Measurements from ENCODE around the gene OR1N2. TPM values are rescaled to one million over a fixed set of nuclear protein-coding genes. Genes with fewer than 3 reads are reported as not detected.
"Not testable (repeated sequence)": the region's sequence is repeated elsewhere in the genome, so short reads cannot be mapped to it uniquely, and the experiment has no call there.

OR1N2 gene
- total RNA-seq, 2 experiments from 2014 or later = not detected

DNA sequence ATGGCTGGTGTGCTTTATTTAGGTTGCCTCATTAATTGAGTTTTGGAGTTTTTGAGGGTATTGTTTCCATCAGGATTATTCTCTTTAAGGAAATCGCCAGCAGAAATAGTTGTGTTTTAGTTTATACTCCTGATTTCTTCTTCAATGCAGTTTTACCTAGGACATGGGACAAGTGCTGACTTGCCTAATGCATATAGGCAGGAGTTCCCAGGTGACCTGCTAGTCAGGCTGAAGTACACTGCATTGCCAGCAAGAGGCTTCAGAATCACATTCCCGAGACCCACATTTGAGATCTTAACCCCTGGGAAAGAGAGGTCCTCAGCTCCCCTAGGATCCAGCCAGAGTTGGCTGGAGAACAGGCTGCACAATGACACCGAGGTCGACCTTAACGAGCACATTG, 1.5 kb upstream of the OR1N2 start:
- Mint-ChIP-seq H3K9me3 (peaks cover 5% of the 10 kb centered on the region), H3K36me3 (ENCODE audit: low read depth) (no peaks in the 10 kb centered on the region), H3K4me3 (no peak overlapping the region), H3K27me3 (ENCODE audit: low read depth) (peaks cover 13% of the 10 kb centered on the region), H3K27ac (no peak overlapping the region), H3K4me1 (ENCODE audit: low read depth) (no peaks in the 10 kb centered on the region)
- DNase-seq = no peak
- intact Hi-C loops (cut with micrococcal nuclease) = no loop called here
- CTCF ChIA-PET = interaction anchor here (0.6 kb wide), 1 partner anchor 262 kb away, joined by 5 read pairs; no protein-coding TSS in a partner anchor

DNA sequence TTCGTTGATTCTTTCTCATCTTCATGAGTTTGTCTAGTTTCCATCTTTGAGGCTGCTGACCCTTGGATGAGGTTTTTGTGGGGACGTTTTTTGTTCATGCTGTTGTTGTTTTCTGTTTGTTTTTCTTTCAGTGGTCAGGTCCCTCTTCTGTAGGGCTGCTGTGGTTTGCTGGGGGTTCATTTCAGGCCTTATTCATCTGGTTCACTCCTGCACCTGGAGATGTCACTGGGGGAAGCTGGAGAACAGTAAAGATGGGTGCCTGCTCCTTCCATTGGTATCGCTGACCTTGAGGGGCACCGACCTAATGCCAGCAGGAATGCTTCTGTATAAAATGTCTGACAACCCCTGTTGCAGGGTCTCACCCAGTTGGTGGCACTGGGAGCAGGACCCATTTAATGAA, 8.5 kb downstream of the OR1N2 start:
- Mint-ChIP-seq H3K27ac (no peak overlapping the region), H3K9me3 (peaks cover 12% of the 10 kb centered on the region), H3K4me1 (ENCODE audit: low read depth) (no peaks in the 10 kb centered on the region), H3K36me3 (ENCODE audit: low read depth) (no peaks in the 10 kb centered on the region), H3K4me3 (no peak overlapping the region), H3K27me3 (ENCODE audit: low read depth) (peaks cover 27% of the 10 kb centered on the region)
- CTCF ChIA-PET = no interaction called here
- no peak for DNase-seq
- intact Hi-C loops (cut with micrococcal nuclease) = no loop called here

- Mint-ChIP-seq H3K4me1 (ENCODE audit: low read depth) (no peaks in the 10 kb centered on the region), H3K36me3 (ENCODE audit: low read depth) (no peaks in the 10 kb centered on the region), H3K27ac (no peak overlapping the region), H3K9me3 (peaks cover 12% of the 10 kb centered on the region), H3K27me3 (ENCODE audit: low read depth) (peaks cover 27% of the 10 kb centered on the region), H3K4me3 (no peak overlapping the region)
- intact Hi-C loops (cut with micrococcal nuclease) = no loop called here
- no peak for DNase-seq
- CTCF ChIA-PET = interaction anchor here (1.1 kb wide), 1 partner anchor 22 kb away, joined by 3 read pairs; no protein-coding TSS in a partner anchor
These were observed 9.3 kb downstream of the OR1N2 start for GRCh38 chr9:122562134-122562760.

DNA sequence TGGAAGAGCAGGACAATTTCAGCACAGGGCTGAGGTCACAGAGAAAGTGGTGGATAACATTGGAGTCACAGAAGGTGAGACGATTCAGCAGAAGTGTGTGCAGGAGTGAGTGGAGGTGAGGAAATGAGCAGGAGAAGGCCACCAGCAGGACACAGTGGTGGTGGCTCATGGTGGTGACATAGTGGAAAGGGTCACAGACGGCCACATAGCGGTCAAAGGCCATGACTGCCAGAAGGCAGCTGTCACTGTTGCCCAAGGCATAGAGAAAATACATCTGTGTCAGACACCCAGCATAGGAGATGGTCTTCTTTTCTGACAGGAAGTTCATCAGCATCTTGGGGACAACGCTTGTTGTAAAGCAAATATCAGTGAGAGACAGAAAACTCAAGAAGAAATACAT, 15.0 kb downstream of the OR1N2 start:
- intact Hi-C loops (cut with micrococcal nuclease) = no loop called here
- DNase-seq = no peak
- Mint-ChIP-seq H3K27me3 (ENCODE audit: low read depth) (peaks cover 21% of the 10 kb centered on the region), H3K4me1 (ENCODE audit: low read depth) (peaks cover 7% of the 10 kb centered on the region), H3K27ac (no peak overlapping the region), H3K9me3 (no peaks in the 10 kb centered on the region), H3K36me3 (ENCODE audit: low read depth) (no peaks in the 10 kb centered on the region), H3K4me3 (no peak overlapping the region)
- CTCF ChIA-PET = no interaction called here

GRCh38 chr9:122572456-122572855, 19.5 kb downstream of the OR1N2 start:
- H3K27me3 Mint-ChIP-seq (ENCODE audit: low read depth) = peaks cover 4% of the 10 kb centered on the region
- CTCF ChIA-PET = no interaction called here
- no peak overlapping the region for H3K27ac Mint-ChIP-seq
- intact Hi-C loops (cut with micrococcal nuclease) = no loop called here
- H3K4me1 Mint-ChIP-seq (ENCODE audit: low read depth) = peaks cover 8% of the 10 kb centered on the region
- no peaks in the 10 kb centered on the region for H3K36me3 Mint-ChIP-seq (ENCODE audit: low read depth)
- no peak for DNase-seq
- no peak overlapping the region for H3K4me3 Mint-ChIP-seq
- no peaks in the 10 kb centered on the region for H3K9me3 Mint-ChIP-seq

DNA sequence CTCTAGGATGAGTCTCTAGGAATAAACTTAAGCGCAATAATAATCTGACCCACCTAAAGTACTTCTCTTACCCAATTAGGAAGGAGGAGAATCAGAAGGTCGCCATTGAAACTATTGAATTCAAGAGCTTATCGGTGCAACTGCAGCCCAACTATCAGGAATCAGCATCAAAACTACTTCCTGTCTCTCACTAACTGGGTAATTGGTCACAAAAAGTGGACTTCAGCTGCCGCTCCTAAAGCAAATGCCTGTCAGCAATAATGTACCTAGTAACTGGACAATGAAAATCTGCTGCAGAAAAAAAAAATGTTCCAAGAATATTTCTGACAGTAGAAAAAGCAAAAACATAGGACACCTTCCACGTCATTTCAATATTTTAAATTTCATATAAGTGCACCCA, 27.0 kb downstream of the OR1N2 start:
- Mint-ChIP-seq H3K9me3 (no peaks in the 10 kb centered on the region), H3K27me3 (ENCODE audit: low read depth) (peaks cover 1% of the 10 kb centered on the region), H3K36me3 (ENCODE audit: low read depth) (no peaks in the 10 kb centered on the region), H3K27ac (no peak overlapping the region), H3K4me1 (ENCODE audit: low read depth) (no peaks in the 10 kb centered on the region), H3K4me3 (no peak overlapping the region)
- intact Hi-C loops (cut with micrococcal nuclease) = no loop called here
- DNase-seq = no peak
- CTCF ChIA-PET = no interaction called here

GRCh38 chr9:122580360-122580759, 27.4 kb downstream of the OR1N2 start:
- no peaks in the 10 kb centered on the region for H3K9me3 Mint-ChIP-seq

GRCh38 chr9:122583284-122583683, 30.4 kb downstream of the OR1N2 start, which contains the start of gene OR1L8:
Gene OR1L8, minus strand, starts transcription at chr9:122583384. Its CDS starts 14,907 bp downstream, at chr9:122568477.
- H3K4me3 Mint-ChIP-seq; CTCF ChIA-PET; DNase-seq; H3K4me1 Mint-ChIP-seq (ENCODE audit: low read depth); H3K27ac Mint-ChIP-seq; H3K9me3 Mint-ChIP-seq; H3K36me3 Mint-ChIP-seq (ENCODE audit: low read depth); H3K27me3 Mint-ChIP-seq (ENCODE audit: low read depth); intact Hi-C loops (cut with micrococcal nuclease): not testable (repeated sequence)

More at GRCh38 chr9:122580360-122580759, 27.4 kb downstream of the OR1N2 start:
- Mint-ChIP-seq H3K27ac (no peak overlapping the region), H3K36me3 (ENCODE audit: low read depth) (no peaks in the 10 kb centered on the region), H3K4me3 (no peak overlapping the region), H3K4me1 (ENCODE audit: low read depth) (no peaks in the 10 kb centered on the region), H3K27me3 (ENCODE audit: low read depth) (peaks cover 1% of the 10 kb centered on the region)
- CTCF ChIA-PET = no interaction called here
- DNase-seq = no peak
- intact Hi-C loops (cut with micrococcal nuclease) = no loop called here

Other genes with a start within 250 kb of the OR1N2 start
- gene PTGS1, start 182.1 kb upstream of the OR1N2 start, total RNA-seq = not detected
- gene OR1J1, start 75.2 kb upstream of the OR1N2 start, total RNA-seq = not detected
- not detected for gene OR1J2, start 42.3 kb upstream of the OR1N2 start, total RNA-seq
- not detected for gene OR1J4, start 34.0 kb upstream of the OR1N2 start, total RNA-seq
- gene OR1N1, start 25.8 kb upstream of the OR1N2 start, total RNA-seq = not detected
- gene OR1L8, start 30.3 kb downstream of the OR1N2 start, total RNA-seq = not detected
- not detected for gene OR1Q1, start 61.6 kb downstream of the OR1N2 start, total RNA-seq
- gene OR1B1, start 104.5 kb downstream of the OR1N2 start, total RNA-seq = not detected
- not detected for gene OR1L1, start 108.6 kb downstream of the OR1N2 start, total RNA-seq
- gene OR1L3, start 122.0 kb downstream of the OR1N2 start, total RNA-seq = not detected
- gene OR1L4, start 170.9 kb downstream of the OR1N2 start, total RNA-seq = not detected
- not detected for gene OR1L6, start 189.2 kb downstream of the OR1N2 start, total RNA-seq
- gene OR5C1, start 235.8 kb downstream of the OR1N2 start, total RNA-seq = not detected
- not detected for gene OR1K1, start 247.0 kb downstream of the OR1N2 start, total RNA-seq

Measured in activated naive CD4-positive, alpha-beta T cell treated with anti-CD3 and anti-CD28 coated beads for 36 hours (primary cell).